CD4-positive, alpha-beta memory T cell (primary cell): ENCODE measurements around the gene FHIT. TPM values are rescaled to one million over a fixed set of nuclear protein-coding genes. Genes with fewer than 3 reads are reported as not detected.
"Not testable (repeated sequence)": the region's sequence is repeated elsewhere in the genome, so short reads cannot be mapped to it uniquely, and the experiment has no call there.

Experiments
- CTCF ChIA-PET: fragments of 350-600 bp; sonication (Branson Sonifier 250); formaldehyde crosslinking; loops from one replicate; lab custom pipeline; 2021; ENCODE audit warnings: inconsistent platforms; ENCODE audit not compliant: partially characterized antibody; lab: Charles Lee
- POLR2A ChIA-PET: fragments of 350-600 bp; sonication (Branson Sonifier 250); formaldehyde crosslinking; loops from one replicate; lab custom pipeline; 2021; ENCODE audit not compliant: partially characterized antibody; lab: Charles Lee
- DNase-seq, 5 donors: peaks; one replicate each; pipeline versions ENCODE4 v3.0.0 to v3.0.0-alpha.2; 2020 to 2022; ENCODE audit warnings: mixed read lengths in 1 of 5
- H3K27ac ChIP-seq: one replicate; pipeline ENCODE4 v1.7.0; 2013; ENCODE audit warnings: low read depth, low read length
- H3K27me3 ChIP-seq: 2 replicates; pipeline ENCODE4 v1.7.0; 2013; ENCODE audit warnings: mild to moderate bottlenecking, low read length, moderate library complexity; ENCODE audit not compliant: insufficient read depth
- H3K36me3 ChIP-seq: 2 replicates; pipeline ENCODE4 v1.7.0; 2013; ENCODE audit warnings: mild to moderate bottlenecking, low read length, moderate library complexity; ENCODE audit not compliant: insufficient read depth
- H3K4me1 ChIP-seq: 2 replicates; pipeline ENCODE4 v1.7.0; 2013; ENCODE audit warnings: mild to moderate bottlenecking, low read length, moderate library complexity; ENCODE audit not compliant: insufficient read depth
- H3K4me3 ChIP-seq, 2 donors: one replicate each; pipeline ENCODE4 v1.7.0; 2013; ENCODE audit warnings: low read length in 2 of 2, mild to moderate bottlenecking in 1 of 2
- H3K9me3 ChIP-seq, 2 donors: one replicate each; pipeline ENCODE4 v1.7.0; 2013; ENCODE audit warnings: low read length in 2 of 2, control low read depth in 1 of 2; ENCODE audit not compliant: control insufficient read depth in 1 of 2
- H3K27ac Mint-ChIP-seq, 7 donors: one replicate each; pipeline ENCODE4 v1.8.0; 2020 to 2021; ENCODE audit warnings: mixed read lengths in 7 of 7, mild to moderate bottlenecking in 6 of 7, inconsistent platforms in 3 of 7, moderate library complexity in 3 of 7
- H3K27me3 Mint-ChIP-seq, 2 donors: one replicate each; pipeline ENCODE4 v1.8.0; 2020 to 2021; ENCODE audit warnings: mixed read lengths in 2 of 2
- H3K36me3 Mint-ChIP-seq, 2 donors: one replicate each; pipeline ENCODE4 v1.8.0; 2020 to 2021; ENCODE audit warnings: mixed read lengths in 2 of 2, inconsistent platforms in 1 of 2, mild to moderate bottlenecking in 1 of 2
- H3K4me1 Mint-ChIP-seq, 4 donors: one replicate each; pipeline ENCODE4 v1.8.0; 2020 to 2021; ENCODE audit warnings: mixed read lengths in 4 of 4, mild to moderate bottlenecking in 1 of 4
- H3K4me3 Mint-ChIP-seq, 8 donors: one replicate each; pipeline ENCODE4 v1.8.0; 2020 to 2021; ENCODE audit warnings: mixed read lengths in 8 of 8, mild to moderate bottlenecking in 7 of 8, moderate library complexity in 6 of 8, inconsistent platforms in 3 of 8
- H3K9me3 Mint-ChIP-seq, 8 donors: one replicate each; pipeline ENCODE4 v1.8.0; 2020 to 2021; ENCODE audit warnings: mixed read lengths in 8 of 8, mild to moderate bottlenecking in 5 of 8, inconsistent platforms in 3 of 8, moderate library complexity in 1 of 8
- intact Hi-C: fragments of 100-400 bp; cut with micrococcal nuclease; formaldehyde crosslinking; loops from one replicate; pipeline ENCODE4 v1.15.1; 2023
- polyA plus RNA-seq, 2 donors: library from polyadenylated mRNA; unstranded; fragments of 300-500 nt; fragmentation: Illumina TruSeq; gene quantifications; one replicate each; pipeline ENCODE4 v1.2.3, GENCODE V29; 2021
- total RNA-seq, 2 experiments: library from RNA; stranded (reverse); gene quantifications; one replicate each; pipeline ENCODE4 v1.2.3, GENCODE V29; 2021

Gene FHIT
- total and polyA plus RNA-seq, 4 experiments from 2014 or later: 8.5 to 58.7 (median 33.2) TPM

DNA sequence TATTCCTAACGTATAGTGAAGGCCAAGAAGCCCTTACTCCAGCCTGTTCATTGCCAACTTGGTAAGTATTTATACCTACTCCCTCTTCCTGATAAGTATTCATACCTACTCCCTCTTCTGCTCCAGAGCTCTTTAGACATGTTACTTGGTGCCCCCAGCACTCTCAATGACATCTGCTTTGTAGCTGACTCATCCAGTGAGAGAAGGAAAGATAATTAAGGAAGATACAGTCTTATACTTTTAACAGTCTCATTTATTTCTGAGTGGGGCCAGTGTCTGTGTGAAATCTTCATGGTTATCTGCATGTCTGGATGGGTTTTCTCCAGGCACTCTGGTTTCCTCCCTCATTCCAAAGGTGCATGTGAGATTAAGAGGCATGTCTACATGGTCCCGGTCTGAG lies 698.7 kb downstream of the FHIT start:
- H3K4me1 Mint-ChIP-seq: peaks cover 0 to 6% (median 0%) of the 10 kb centered on the region in 4 donors
- Histone ChIP-seq H3K27me3 (no peaks in the 10 kb centered on the region), H3K4me1 (no peaks in the 10 kb centered on the region), H3K36me3 (no peaks in the 10 kb centered on the region), H3K27ac (no peak overlapping the region), H3K9me3 (no peaks in the 10 kb centered on the region), H3K4me3 (no peak overlapping the region)
- POLR2A ChIA-PET: no interaction called here
- intact Hi-C loops: no loop called here
- H3K36me3 Mint-ChIP-seq: no peaks in the 10 kb centered on the region
- peaks cover 0 to 4% (median 0%) of the 10 kb centered on the region in 8 donors for H3K9me3 Mint-ChIP-seq
- no peak overlapping the region for H3K27ac Mint-ChIP-seq
- DNase-seq: no peak
- CTCF ChIA-PET: no interaction called here
- H3K4me3 Mint-ChIP-seq: no peak overlapping the region
- H3K27me3 Mint-ChIP-seq: no peaks in the 10 kb centered on the region

DNA sequence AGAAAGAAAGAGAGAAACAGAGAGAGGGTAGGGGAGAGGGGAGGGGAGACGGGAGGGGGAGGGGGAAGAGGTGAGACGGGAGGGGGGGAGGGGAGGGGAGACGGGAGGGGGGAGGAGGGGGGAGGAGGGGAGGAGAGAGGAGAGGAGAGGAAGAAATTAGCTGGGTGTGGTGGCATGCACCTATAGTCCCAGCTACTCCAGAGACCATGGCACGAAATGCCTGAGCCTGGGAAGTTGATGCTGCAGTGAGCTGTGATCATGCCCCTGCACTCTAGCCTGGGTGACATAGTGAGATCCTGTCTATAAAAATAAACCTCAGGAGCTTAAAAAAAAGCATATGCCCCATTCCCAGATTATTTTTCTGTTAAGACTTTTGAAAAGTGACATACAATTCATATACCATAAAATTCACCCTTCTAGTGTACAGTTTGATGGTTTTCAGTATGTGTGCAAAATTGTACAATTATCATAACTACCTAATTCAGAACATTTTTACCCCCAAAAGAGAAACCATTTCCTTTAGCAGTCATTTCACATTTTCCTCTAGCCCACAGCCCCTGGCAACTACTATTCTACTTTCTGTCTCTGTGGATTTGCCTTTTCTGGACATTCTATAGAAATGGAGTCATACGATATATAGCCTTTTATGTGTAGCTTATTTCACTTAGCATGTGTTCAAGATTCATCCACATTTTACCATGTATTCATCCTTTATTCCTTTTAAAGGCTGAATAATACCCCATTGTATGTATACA lies 699.6 kb downstream of the FHIT start:
- CTCF ChIA-PET: no interaction called here
- H3K27ac ChIP-seq: no peak overlapping the region
- Mint-ChIP-seq H3K9me3 (peaks cover 0 to 4% (median 0%) of the 10 kb centered on the region in 8 donors), H3K4me1 (peaks cover 0 to 6% (median 0%) of the 10 kb centered on the region in 4 donors), H3K36me3 (no peaks in the 10 kb centered on the region), H3K27me3 (no peaks in the 10 kb centered on the region), H3K4me3 (no peak overlapping the region), H3K27ac (peak overlapping the region in 2 of 7 donors; percentile 29 to 60)
- H3K9me3 ChIP-seq: no peaks in the 10 kb centered on the region
- DNase-seq: no peak
- no peaks in the 10 kb centered on the region for H3K27me3 ChIP-seq
- no peaks in the 10 kb centered on the region for H3K36me3 ChIP-seq
- no peak overlapping the region for H3K4me3 ChIP-seq
- intact Hi-C loops: no loop called here
- POLR2A ChIA-PET: no interaction called here
- H3K4me1 ChIP-seq: no peaks in the 10 kb centered on the region

DNA sequence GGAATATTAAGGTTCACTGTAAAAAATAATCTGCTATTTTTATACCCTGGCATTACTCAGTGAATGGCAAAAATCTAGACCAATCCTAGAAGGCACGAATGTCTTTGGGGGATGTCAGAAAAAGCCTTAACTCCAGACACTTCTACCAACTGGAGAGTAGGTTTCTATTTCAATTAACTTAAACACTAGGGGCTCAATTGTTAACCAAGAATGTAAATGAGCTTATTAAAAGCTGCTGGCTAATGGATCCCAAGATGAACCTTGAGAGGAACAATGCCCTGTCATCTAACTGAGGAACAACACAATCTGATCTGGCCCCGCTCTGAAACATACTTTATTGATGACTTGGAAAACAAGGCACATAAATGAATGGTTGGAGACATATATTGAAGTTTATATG lies 701.4 kb downstream of the FHIT start:
- Mint-ChIP-seq H3K9me3 (peaks cover 0 to 5% (median 0%) of the 10 kb centered on the region in 8 donors), H3K4me3 (no peak overlapping the region), H3K36me3 (no peaks in the 10 kb centered on the region), H3K27me3 (no peaks in the 10 kb centered on the region), H3K4me1 (peaks cover 0 to 6% (median 0%) of the 10 kb centered on the region in 4 donors), H3K27ac (no peak overlapping the region)
- ChIA-PET CTCF (no interaction called here), POLR2A (no interaction called here)
- Histone ChIP-seq H3K27me3 (no peaks in the 10 kb centered on the region), H3K36me3 (no peaks in the 10 kb centered on the region), H3K9me3 (no peaks in the 10 kb centered on the region), H3K4me1 (no peaks in the 10 kb centered on the region), H3K4me3 (no peak overlapping the region), H3K27ac (no peak overlapping the region)
- intact Hi-C loops: no loop called here
- DNase-seq: no peak

DNA sequence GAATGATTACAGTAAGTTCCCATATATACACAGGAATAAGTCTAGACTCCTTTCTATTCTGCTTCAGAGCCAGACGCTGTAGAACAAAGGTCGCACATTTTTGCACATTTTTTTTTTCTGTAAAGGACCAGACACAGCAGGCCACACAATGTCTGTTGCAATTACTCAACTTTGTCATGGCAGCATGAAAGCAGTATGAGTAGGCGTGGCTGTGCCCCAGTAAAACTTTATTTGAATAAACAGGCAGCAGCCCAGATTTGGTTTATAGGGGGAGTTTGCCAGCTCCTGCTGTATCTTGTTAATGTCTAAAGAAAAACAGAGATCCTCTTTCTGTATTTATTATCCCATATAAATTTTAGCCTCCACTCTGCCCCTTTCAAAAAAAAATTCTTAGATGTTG lies 708.3 kb downstream of the FHIT start:
- CTCF ChIA-PET: no interaction called here
- Mint-ChIP-seq H3K9me3 (peaks cover 0 to 8% (median 5%) of the 10 kb centered on the region in 8 donors), H3K4me1 (no peaks in the 10 kb centered on the region), H3K27ac (no peak overlapping the region), H3K27me3 (peaks cover 0 to 1% of the 10 kb centered on the region in 2 donors), H3K4me3 (no peak overlapping the region), H3K36me3 (no peaks in the 10 kb centered on the region)
- intact Hi-C loops: no loop called here
- H3K9me3 ChIP-seq: no peaks in the 10 kb centered on the region
- no peaks in the 10 kb centered on the region for H3K36me3 ChIP-seq
- no peak for DNase-seq
- POLR2A ChIA-PET: no interaction called here
- H3K4me1 ChIP-seq: no peaks in the 10 kb centered on the region
- no peaks in the 10 kb centered on the region for H3K27me3 ChIP-seq
- H3K4me3 ChIP-seq: no peak overlapping the region
- H3K27ac ChIP-seq: no peak overlapping the region

DNA sequence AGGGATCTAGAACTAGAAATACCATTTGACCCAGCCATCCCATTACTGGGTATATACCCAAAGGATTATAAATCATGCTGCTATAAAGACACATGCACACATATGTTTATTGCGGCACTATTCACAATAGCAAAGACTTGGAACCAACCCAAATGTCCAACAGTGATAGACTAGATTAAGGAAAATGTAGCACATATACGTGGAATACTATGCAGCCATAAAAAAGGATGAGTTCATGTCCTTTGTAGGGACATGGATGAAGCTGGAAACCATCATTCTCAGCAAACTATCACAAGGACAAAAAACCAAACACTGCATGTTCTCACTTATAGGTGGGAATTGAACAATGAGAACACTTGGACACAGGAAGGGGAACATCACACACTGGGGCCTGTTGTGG lies 711.9 kb downstream of the FHIT start:
- CTCF ChIA-PET: not testable (repeated sequence)
- H3K9me3 Mint-ChIP-seq: peaks cover 0 to 13% (median 4%) of the 10 kb centered on the region in 8 donors

DNA sequence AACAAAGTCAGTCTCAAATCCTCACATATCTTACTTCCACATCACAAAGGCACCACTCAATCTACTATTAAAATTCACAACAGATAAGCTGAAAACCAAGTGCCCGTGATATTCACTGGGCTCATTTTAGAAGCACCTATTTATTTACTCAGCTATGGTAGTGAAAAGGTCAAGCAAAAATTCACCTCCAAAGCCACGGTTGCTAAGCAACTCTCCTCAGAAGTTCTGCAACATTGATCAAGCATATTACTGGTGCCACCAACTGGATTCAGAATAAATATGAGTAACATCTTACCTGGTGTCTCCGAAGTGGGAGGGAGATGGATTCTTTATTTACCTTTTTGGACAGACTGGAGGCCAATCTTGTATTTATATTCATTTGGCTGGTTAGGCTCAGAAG lies 714.8 kb downstream of the FHIT start:
- Histone ChIP-seq H3K36me3 (no peaks in the 10 kb centered on the region), H3K4me1 (no peaks in the 10 kb centered on the region), H3K27ac (no peak overlapping the region), H3K27me3 (no peaks in the 10 kb centered on the region), H3K4me3 (no peak overlapping the region), H3K9me3 (no peaks in the 10 kb centered on the region)
- DNase-seq: no peak
- ChIA-PET CTCF (no interaction called here), POLR2A (no interaction called here)
- Mint-ChIP-seq H3K27me3 (no peaks in the 10 kb centered on the region), H3K9me3 (peaks cover 0 to 13% (median 4%) of the 10 kb centered on the region in 8 donors), H3K4me3 (no peak overlapping the region), H3K4me1 (no peaks in the 10 kb centered on the region), H3K36me3 (no peaks in the 10 kb centered on the region), H3K27ac (no peak overlapping the region)
- intact Hi-C loops: no loop called here

More for the DNA sequence above, 711.9 kb downstream of the FHIT start:
- H3K27me3 Mint-ChIP-seq, H3K36me3 Mint-ChIP-seq, H3K4me3 Mint-ChIP-seq, DNase-seq, H3K9me3 ChIP-seq, H3K27ac ChIP-seq, H3K4me1 ChIP-seq, intact Hi-C loops, H3K4me1 Mint-ChIP-seq, H3K27me3 ChIP-seq, H3K27ac Mint-ChIP-seq, H3K36me3 ChIP-seq, POLR2A ChIA-PET, H3K4me3 ChIP-seq: not testable (repeated sequence)

DNA sequence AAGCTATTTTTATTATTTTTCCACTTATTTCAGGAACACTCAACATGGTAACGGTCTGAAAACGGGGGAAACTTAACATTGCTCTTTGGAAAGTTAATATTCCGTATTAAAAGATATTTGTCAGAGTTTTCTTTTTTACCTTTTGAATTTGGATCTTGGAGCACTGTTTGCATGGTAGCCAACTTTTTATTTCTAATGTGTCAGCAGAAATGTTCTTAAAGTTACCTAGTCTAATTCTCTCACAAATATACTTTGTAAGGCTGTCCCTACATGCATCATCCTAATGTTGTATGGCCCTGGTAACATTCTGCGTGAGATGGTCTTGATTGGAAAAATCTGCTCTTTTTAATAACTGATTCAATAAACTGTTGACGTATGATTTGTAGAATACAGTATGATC lies 719.5 kb downstream of the FHIT start:
- H3K9me3 Mint-ChIP-seq: peaks cover 0 to 7% (median 0%) of the 10 kb centered on the region in 8 donors
- no peak for DNase-seq
- no peaks in the 10 kb centered on the region for H3K4me1 Mint-ChIP-seq
- ChIA-PET CTCF (no interaction called here), POLR2A (no interaction called here)
- H3K36me3 Mint-ChIP-seq: no peaks in the 10 kb centered on the region
- no peaks in the 10 kb centered on the region for H3K27me3 Mint-ChIP-seq
- Histone ChIP-seq H3K4me3 (no peak overlapping the region), H3K27me3 (no peaks in the 10 kb centered on the region), H3K9me3 (no peaks in the 10 kb centered on the region), H3K27ac (no peak overlapping the region), H3K36me3 (no peaks in the 10 kb centered on the region), H3K4me1 (no peaks in the 10 kb centered on the region)
- H3K27ac Mint-ChIP-seq: no peak overlapping the region
- H3K4me3 Mint-ChIP-seq: no peak overlapping the region
- intact Hi-C loops: no loop called here
